Effector CD4-positive, alpha-beta T cell (primary cell): ENCODE data around the gene DNAH9.

Experiments
- DNase-seq: peaks from one replicate; pipeline ENCODE4 v3.0.0-alpha.2; 2020

The DNAH9 gene

DNA sequence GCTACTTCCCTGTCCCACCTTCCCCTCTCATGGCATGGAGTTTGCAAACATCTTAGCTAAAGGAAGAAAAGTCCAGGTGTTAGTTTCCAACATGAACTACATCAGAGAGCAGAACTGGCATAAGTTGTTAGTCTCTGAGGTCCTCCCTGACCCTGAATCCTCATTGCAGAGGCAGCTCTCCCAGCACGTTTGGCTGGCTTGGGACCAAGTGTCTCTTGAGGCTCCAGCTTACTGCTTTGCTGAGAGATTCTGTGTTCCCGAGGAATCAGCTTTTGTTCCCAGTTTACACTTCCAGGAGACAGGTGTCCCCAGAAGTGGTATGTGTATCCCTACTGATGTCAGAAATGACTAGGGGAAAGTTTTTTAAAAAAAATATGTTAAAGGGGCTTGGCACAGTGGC is 14.7 kb downstream of the DNAH9 start:
- no peak for DNase-seq

DNA sequence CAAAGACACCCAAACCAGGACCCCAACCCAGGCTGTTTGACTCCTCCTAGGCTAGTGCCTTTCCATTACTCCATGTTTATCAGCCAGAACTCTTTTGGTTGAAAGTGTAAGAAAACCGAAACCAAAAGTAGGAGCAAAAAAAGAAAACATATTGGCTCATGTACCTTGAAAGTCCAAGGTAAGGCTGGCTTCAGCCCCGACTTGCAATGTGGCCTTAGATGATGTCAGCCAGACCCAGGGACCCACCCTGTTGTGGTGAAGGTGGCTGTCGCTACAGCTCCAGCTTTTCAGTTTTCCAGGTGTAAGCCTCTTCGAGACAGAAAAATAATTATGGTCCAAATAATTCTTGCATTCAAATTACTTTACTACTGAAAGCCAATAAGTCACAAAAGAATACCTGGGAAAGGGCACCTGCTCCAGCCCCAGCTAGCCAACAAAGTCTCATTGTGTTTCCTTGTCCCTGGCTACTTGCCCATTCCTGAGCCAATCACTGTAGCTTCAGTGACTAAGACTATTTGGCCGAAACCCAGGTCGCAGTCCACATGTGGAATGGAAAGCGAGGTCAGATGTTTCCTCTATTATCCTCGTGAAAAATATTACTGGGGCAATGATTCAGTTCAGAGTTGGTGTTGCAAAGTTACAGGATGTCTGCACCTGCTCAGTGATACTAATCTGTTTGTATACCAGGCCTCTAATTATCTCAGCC is 20.7 kb downstream of the DNAH9 start:
- DNase-seq, result no peak

GRCh38 chr17:11622492-11622891 is 24.2 kb downstream of the DNAH9 start:
- no peak for DNase-seq

DNA sequence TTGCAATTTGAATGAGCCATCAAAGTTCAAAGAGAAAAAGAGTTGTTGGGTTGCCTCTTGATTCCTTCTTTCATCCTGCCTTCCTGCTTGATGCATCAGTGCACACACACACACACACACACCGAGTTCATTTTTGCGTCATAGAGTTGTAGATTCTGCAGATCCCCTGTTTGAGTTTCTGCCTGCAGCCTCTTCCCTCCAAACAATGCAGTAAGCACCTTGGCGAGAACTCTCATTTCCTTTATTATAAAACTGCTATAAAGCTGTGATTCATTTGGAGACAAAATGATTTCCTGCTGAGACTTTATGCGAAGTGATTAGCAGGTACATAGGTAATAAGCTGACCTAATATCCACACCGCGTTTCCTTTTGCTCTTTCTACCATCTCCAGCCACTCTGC is 26.7 kb downstream of the DNAH9 start:
- no peak for DNase-seq

DNA sequence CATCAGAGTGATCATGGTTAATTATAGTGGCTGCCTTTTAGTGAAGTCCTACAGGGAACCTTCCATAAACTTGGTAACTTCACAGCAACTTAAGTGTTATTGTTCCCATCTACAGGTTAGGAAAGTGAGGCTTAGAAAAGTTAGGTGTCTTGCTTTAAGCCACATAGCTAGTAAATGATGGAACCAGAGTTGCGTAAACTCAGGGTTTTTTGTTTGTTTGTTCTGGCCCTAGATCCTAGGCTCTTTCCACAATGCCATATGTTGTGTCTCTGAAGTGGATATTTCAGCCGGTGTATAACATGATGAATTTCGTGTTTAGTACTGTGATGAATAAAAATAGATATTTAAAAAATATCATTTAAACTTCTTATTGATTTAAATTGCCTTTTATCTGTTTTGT is 27.6 kb downstream of the DNAH9 start:
- no peak for DNase-seq

- no peak for DNase-seq
Measured at GRCh38 chr17:11627301-11627940, 29.2 kb downstream of the DNAH9 start.

GRCh38 chr17:11628374-11628773 is 30.1 kb downstream of the DNAH9 start:
- DNase-seq, result no peak

DNA sequence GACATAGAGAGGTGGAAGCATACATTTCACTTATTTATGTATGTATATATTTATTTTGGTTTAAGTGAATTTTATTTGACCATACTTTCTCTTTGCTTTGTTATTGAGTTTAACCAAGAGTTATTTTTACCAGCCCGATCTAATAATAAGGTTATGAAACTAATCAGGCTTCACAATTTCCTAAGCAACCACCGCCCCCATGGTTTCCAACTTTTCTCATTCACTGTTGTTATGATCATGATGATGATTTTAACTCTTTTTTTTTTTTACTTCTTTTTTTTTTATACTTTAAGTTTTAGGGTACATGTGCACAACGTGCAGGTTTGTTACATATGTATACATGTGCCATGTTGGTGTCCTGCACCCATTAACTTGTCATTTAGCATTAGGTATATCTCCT is 30.6 kb downstream of the DNAH9 start:
- DNase-seq, result no peak

DNA sequence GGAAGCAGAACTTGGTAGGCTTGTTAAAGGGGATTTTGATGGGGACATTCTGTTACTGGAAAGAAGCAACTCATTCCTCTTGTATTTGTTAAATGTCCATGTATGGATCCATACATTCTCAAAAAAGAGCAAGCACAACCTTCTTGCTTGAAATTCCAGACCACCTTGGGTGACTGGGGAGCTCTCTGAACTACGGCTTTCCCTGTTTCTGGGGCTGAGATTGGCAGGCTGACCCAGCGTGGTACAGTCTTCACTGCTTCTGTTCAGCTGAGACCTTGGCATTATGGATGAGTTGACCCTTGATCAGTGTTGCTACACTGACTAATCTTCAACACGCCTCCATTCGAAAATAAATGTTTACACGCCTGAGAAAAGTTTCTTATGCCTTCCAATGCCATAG is 38.5 kb downstream of the DNAH9 start:
- DNase-seq, result no peak

- DNase-seq, result no peak
Measured at GRCh38 chr17:11637796-11638195, 39.5 kb downstream of the DNAH9 start.

DNA sequence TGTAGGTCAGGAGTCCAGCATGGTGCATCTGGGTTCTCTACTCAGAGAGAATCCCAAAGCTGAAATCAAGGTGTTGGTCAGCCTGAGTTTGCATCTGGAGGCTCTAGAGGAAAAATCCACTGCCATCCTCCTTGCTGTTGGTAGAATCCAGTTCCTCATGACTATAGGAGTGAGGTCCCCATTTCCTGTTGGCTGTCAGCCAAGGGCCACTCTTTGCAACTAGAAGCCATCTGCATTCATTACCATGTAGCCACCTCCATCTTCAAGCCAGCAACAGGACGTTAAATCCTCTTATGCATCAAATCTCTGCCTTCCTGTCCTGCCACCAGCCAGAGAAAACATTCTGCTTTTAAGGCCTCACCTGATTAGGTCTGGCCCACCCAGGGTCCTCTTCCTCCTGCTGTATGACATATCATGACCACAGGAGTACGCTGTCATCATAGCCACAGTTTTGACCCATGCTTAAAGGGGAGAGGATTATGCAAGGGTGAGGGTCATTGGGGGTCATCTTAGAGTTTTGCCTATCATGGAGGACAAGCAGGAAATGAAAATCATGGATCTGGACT is 40.5 kb downstream of the DNAH9 start:
- DNase-seq, result no peak

DNA sequence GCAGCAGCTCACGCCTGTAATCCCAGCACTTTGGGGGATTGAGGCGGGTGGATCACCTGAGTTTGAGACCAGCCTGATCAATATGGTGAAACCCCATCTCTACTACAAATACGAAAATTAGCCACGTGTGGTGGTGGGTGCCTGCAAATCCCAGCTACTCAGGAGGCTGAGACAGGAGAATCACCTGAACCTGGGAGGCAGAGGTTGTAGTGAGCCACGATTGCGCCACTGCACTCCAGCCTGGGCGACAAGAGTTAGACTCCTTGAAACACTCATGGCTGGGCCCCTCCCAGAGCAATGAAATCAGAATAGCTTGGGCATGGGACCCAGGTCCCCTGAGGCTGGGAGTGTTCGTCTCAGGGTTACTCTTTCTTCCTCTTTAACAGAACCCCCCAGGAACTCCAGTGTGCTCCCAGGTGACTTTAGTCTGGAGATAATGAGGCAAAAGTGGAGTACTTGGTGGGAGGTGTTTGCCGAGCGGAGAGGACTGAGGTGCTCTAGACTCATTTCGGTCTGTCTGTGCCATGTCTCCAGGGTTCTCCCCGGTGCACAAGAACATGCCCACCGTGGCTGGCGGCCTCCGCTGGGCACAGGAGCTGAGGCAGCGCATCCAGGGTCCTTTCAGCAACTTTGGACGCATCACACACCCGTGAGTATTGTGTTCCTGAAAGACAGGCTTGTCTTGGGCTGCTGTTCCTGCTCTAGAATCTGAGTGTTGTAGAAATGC is 41.6 kb downstream of the DNAH9 start:
- no peak for DNase-seq

GRCh38 chr17:11640463-11640814 is 42.2 kb downstream of the DNAH9 start:
- no peak for DNase-seq

DNA sequence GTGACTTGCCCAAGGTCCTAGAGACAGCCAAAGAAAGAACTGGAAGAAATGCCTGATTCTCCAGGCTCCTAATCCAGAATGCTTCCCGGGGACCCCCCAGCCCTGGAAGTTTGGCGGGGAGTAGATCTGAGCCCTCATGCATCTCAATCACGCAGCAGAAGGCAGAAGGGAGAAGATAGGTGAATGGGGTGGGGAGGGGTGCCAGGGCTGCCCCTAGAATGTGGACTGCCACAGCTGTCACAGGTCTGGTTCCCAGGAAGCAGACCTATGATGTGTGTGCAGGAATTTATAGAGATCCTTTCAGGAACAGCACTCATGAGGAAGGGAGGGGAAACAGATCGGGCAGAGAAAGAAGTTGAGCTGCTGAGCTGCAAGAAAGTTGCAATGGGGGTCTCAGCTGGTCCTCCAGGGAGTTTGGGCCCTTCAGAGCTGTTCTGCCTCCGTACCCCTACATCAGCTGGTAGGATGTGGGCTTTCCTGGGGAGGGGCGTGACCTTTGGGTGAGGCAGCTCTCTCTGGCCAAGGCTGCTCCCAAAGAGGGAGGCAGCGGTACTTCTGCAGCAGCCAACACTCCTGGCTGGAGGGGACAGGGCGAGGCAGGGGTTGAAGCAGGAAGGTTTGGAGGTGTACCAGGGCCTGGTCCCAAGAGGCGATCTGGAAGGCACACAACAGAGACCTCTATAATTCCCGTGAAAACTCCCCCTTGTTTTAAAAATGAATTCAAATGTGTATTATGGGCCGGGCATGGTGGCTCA is 43.4 kb downstream of the DNAH9 start:
- DNase-seq, result no peak

GRCh38 chr17:11642655-11643054 is 44.4 kb downstream of the DNAH9 start:
- DNase-seq, result no peak

- DNase-seq, result no peak
Measured at GRCh38 chr17:11643851-11644250, 45.6 kb downstream of the DNAH9 start.

DNA sequence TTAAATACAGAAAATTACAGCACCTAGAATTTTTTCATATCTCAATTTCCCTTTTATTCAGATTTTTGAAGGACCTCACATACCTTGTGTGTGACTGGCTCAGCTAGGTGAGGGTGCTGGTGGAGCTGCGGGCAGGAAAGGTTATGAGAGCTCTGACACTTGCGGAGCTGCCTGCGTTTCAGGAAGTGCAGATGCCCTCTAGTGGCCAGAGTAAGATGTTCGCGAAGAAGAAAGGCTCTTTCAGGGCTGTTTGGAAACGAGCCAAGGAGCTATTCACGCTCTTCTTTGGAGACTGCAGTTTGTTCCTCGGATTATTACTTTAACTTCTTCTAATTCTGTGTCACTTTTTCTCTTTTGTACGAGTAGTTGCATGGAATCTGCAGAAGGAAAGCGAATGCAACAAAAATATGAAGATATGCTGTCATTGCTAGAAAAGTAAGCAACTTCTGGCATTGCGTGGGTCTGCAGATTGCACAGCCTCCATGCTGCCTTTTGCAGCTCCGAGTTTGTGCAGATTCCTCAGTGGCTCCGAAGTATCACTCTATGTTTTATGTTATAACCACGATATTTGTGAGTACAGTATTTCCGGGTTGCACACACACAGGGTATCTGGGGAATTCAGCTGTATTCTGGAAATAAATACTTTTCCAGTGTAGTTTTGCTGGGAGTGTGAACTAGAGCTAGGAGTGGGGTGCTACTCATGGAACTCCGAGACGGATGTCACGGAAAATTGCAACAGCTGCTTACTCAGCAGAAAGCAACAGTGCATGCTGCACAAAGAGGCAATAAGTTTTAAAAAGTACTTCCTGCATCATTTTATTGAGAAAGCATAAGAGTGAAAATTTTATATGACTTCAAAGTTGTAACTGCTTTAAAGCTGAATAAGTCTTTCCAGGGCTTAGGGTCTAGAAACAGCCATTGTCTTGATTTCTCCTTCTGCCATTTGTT is 46.3 kb downstream of the DNAH9 start:
- peak; percentile 6 for DNase-seq

DNA sequence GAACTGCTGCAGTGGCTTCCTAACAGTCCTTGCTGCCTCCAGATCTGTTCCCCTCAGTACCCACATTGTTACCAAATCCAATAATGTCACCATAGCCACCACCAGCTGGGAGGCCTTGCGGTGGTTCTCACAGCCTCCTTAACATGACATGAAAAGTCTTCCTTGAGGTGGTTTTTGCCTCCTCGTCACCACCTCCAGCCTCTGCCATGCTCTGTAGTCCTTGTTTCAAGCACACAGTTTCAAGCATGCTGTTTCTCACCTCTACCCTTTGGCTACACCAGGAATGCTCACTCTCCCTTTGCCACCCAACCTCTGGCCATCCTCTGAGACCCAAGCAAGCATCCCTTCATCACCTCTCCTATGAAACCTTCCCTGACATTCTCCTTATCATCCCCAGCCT is 47.2 kb downstream of the DNAH9 start:
- no peak for DNase-seq

GRCh38 chr17:11651089-11651488 is 52.8 kb downstream of the DNAH9 start:
- DNase-seq, result no peak

DNA sequence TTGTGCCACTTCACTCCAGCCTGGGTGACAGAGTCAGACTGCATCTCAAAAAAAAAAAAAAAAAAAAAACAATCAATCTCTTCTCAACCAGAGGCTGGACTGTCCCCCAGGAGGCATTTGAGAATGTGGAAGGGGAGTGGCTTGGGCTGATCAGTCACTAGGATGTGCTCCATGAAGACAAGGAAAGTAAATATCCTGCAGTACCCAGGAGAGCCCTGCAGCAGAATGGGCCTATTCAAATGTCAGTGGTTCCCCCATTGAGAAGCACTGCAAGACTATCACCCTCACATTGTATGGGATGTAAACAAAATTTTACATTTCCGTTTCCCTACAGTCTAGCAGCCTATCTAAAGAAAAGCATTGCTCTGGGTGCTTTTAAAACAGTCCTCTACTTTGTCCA is 70.3 kb downstream of the DNAH9 start:
- no peak for DNase-seq

DNA sequence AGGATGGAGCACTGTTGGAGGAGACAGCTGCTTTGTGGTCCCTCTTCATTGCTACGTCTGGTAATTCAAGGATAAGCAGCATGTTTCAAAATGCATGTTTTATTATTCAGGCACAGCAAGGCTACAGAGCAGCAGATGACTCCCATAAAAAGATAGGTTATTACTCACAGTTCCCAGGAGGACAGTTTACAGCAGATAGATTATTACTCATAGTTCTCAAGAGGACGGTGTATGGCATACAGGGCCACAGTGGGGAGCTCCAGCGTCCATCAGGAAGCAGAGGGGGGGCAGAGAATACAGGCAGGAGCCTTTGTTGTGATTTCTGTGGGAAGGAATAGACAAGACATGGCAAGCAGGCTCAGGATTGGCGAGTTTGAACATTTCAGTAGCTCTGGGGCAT is 72.9 kb downstream of the DNAH9 start:
- DNase-seq, result no peak

DNA sequence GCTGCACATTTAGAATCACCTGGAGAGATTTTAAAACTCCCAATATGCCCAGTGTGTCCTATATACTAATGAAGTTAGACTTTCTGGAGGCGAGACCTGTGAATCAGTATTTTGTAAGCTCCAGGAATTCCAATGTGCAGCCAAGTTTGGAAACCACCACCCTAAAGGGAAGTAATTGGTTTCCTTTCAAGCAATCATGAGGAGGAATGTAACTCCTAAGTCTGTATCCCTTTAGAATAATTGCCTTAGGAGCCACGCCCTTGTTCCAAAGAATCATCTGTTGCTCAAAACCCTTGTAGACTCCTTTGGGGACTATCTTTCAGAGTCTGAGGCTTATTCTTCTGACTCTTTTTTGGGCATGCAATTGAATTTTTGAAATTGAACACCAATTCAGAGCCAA is 84.4 kb downstream of the DNAH9 start:
- DNase-seq, result no peak
